ENCODE data around the gene PLCXD3.
"Not testable (repeated sequence)": the region's sequence is repeated elsewhere in the genome, so short reads cannot be mapped to it uniquely, and the experiment has no call there.

Gene PLCXD3

DNA sequence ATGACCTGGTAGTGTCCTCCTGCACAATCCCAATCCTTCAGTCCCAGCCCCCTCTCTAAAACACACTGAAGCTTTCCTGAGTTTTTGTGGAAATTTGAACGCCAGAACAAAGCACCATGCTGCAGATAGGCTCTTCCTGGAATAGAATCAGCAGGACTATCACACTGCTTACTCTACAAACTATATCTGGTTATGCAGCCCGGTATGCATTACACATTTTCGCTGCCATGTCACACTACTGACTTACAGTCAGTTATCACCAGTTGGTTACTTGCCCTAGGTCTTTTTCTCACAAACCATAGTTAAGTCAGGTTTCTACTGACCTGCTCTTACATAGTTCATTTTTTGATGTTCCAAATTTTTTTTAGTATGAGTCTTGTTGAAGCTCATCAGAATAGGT lies 24.9 kb downstream of the PLCXD3 start:
- FAIRE-seq, result no peak

DNA sequence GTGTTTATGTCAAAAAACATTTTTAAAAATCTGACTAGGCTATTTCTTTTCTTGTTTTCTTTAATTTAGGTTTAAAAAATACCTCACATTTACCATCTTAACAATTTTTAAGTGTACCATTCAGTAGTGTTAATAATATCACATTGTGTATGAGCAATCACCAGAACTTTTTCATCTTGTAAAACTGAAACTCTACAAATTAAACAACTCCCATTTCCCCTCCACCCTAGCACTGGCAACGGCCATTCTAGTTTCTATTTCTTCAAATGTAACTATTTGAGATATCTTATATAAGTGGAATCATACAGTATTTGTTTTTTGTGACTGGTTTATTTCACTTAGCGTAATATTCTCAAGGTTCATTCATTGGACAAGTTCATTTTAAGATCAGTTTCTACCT lies 27.7 kb downstream of the PLCXD3 start:
- FAIRE-seq, result no peak

DNA sequence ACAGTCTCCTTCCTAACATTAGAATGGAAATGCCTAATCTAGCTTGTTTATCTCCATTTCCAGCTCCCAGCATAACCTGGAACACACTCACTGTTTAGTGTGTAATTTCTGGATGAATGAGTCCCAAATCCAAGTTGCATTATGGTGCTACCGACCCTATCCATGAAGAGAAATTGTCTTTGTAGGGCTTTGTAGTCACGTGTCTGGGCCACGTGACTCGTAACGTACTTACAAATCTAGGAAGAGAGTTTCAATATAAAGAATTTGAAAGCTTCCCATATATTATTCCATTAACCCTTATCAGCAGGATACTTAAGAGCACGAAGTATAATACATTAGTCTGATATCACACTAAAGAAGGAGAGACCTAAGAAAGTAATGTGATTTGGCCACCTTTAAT lies 28.2 kb downstream of the PLCXD3 start:
- FAIRE-seq, result no peak

DNA sequence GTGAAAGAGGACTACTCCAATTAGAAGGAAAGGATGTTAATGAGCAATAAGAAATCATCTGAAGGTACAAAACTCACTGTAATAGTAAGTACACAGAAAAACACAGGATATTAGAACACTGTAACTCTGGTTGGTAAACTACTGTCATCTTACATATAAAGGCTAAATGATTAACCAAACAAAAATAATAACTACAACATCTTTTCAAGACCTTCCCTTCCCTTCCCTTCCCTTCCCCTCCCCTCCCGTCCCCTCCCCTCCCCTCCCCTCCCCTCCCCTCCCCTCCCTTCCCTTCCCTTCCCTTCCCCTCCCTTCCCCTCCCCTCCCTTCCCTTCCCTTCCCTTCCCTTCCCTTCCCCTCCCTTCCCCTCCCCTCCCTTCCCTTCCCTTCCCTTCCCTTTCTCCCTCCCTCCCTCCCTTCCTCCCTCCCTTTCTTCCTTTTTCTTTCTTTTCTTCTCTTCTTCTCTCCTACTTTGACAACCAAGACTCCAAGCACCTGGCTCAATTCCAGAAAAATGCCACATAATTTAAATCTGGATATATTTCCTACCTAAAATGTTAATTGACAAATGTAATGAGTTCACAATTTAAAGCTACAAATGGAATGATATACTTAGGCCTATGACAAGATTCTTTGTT lies 38.7 kb downstream of the PLCXD3 start:
- FAIRE-seq, result not testable (repeated sequence)

DNA sequence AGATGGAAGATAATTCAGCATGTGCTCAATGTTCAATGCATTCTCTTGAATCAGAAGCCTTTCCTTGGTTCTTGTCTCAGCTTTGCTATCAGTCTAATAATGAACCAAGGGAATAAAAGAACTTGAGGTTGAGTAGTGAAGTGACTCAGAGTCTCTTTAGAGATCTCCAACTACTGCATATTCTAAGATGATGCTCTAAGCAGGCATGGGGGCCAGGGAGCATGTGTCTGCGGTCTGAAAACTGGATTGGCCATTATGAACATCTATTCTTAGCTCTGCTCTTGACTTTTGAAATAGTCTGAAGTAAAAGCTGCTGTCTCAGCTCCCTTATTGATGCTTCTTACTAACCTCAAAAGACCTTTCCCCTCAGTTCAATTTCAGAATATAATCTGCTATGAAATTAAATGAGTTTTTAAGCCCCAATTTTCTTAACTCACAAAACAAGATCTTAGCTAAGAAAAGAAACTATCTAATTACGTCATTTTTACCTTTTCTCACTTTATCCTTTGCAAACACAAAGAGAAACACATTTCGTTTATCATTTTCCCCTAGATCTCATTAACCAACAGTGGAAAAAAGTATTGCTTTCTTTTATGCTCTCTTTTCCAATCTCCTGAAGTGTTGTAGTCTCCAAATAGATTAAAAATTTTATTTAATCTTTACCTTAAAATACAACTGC lies 44.8 kb downstream of the PLCXD3 start:
- no peak for FAIRE-seq

DNA sequence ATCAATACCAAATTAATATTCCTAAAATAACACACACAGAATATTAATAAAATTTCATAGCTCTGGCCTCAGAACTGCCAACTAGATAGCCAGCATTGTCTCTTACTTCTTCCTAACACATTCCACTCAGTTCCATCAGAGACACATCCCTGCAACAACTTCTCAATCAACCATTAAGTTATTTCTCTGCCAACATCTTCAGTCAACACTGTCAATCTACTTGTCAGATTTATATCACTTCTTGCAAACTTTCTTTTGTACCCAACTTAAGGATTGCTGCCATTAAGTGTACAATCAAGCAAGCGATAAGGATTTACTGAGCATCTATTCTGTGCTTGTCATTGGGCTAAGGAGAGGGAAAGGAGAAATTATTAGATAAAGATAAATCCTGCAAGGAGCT lies 50.8 kb downstream of the PLCXD3 start:
- no peak for FAIRE-seq

DNA sequence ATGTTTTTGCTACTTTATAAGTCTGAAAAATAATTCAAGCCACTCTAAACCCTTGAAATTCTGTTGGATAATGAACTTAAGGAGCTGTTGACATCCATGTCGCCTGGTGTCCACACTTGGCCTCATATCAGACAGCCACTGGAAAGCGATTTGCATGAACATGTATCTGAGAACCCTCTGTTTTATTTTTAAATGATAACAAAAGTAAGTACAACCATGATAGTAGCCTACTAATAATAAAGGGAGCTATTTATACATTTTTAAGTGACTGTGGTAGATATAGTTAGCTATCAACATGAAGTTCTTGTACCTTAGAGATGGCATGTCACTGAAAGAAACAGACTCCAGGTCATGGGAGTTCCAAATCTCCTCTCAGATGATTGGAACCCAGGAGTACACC lies 53.3 kb downstream of the PLCXD3 start:
- no peak for FAIRE-seq

DNA sequence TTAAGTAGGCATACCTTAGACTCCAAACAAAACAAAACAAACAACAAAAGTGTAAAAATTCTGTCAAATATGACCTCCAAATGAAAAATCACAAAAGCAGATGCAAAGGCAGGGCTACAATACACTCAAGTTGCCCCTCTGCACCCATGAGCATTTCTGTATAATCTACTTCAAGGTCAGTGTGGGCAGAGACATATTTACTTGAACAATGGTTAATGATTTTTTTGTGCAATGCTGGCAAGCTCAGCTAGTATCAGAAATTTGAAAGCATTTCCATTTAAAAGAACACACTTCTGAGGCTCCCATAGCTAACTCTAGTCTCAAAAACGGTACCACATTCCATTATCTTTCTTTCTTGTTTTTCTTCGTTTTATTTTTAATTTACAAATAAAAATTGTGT lies 57.9 kb downstream of the PLCXD3 start:
- no peak for FAIRE-seq

DNA sequence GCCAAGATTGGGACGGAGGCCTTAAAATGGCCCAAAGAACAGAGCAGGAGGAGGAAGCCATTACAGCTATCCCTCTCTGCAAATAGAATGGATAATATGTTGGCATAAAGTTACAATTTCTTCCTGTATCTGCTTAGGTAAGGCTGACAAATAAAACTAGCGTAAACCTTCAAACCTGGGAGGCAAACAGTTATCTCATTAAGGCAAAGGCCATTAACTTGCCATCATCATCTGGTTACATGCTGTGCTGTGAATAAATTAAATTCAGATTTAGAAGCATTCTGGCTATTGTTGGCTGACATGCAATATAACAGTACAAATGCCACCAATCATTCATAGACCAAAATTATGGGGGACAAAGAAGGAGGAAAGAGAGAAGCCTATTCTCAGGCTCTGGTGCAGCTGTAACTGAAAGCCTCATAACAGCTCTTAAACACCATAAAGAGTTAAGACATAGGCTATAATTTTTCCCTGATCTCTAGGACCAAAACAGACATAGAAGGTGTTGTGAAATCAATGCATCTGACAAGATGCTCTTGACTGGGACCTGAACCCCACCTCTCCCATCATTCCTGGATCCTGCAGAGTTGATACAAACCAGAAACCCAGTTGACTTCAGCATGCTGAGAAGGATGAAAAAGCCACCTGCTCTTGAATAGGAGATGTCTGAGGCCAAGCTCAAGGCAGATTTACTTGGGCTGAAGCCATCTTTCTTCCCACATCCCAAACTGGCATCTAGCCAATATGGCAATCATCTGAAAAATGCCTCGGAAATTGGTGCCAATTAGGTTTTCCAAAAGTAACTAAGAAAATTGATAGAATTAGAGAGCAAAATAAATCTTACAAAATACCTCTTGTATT lies 62.5 kb downstream of the PLCXD3 start:
- no peak for FAIRE-seq

DNA sequence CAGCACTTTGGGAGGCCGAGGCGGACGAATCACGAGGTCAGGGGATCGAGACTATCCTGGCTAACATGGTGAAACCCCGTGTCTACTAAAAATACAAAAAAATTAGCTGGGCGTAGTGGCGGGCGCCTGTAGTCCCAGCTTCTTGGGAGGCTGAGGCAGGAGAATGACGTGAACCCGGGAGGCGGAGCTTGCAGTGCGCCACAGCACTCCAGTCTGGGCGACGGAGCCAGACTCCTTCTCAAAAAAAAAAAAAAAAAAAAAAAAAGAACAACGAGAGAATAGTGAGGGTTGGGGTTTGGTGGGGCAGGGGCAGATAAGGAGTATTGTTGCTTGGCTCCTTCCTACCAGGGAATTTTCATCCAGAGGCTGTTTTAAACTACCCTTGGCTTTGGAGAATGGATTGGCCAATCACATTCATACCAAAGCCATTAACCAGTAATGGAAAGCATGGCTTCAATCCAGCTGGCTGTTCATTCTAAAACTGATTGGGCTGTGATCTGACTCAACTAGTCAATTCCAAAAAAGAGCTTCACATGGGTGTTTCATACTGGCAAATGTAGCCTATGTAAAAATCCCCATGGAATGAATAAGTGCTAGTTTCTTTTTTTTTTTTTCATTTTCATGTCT lies 64.4 kb downstream of the PLCXD3 start:
- FAIRE-seq, result no peak

DNA sequence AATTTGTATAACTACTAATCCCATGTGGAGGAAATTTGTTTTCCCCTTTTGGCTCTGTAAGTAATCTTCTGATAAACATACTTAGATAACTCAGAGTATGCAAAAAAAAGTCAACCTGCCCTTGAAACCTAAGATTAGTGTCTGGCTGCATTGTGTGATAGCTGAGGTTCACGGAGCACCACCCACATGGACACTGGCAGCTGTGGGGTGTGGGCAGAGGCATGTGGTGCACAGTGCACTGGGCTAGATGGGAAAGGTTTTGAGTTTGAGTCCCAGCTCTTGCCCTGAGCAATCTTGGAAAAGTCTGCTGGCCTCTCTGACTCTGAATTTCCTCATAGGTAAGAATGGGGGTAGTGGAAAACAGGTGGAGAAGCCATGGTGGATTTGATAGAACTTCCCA lies 75.1 kb downstream of the PLCXD3 start:
- FAIRE-seq, result no peak

DNA sequence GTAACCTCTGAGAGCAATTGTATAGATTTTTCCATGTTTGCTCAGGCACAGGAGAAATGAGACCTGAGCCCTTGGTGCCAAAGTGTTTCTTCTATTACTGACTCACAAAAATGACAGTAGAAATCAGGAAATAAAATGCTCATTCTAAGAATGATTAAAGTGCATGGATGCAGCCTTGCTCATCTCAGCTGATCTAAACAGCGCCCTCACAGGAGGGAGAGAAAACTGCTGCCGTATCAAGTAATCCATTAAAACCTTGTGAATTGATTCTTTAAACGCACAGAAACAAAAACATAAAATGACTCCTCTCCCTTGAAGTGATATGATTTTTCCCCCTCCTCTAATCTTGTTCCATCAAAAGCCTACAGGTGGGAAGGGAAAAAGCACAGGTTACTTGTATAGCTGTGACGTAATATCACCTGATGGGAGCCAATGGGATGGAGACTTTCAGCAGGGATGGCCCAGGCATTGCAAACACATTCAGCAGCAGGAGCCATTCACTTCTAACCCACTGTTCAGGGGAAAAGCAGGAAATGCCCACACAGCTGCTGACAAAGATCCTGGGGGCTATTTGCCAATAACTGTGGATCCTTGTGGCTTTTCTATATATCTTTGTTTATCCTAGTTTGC lies 76.7 kb downstream of the PLCXD3 start:
- FAIRE-seq, result no peak

DNA sequence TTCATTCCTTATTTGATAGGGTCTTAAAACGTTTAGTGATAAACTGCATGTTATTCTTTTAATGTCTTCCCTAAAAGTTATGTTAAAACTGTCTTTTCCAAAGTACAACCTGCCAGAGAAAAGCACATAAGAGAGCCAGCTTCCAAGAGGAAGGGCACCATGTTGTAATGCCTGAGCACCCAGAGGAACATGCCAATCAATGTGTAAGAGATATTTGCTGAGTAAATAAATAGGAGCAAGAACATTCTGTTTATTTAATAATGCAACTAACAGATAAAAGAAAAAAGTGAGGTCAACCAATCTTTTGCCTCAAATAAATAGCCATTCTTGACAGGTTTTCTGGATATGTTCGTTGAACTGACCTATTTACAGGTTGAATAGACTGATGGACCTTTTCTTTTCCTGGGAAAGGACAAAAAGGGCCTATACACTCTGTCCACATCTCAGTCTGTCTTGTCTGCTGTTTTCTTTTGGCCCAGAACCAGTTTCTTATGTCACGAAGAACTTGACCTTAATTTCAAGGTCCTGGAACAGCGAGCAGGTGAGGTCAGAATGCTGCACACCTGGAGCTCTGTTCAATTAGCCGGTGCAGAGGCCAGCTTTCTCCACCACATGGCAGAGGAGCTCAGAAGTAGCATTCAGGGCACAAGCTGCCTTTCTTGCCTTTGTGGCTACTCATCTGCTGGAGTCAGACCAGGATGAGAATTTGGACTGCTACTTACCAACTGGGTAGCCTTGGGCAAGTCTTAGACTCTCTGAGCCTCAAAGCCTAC lies 77.7 kb downstream of the PLCXD3 start:
- FAIRE-seq, result no peak

DNA sequence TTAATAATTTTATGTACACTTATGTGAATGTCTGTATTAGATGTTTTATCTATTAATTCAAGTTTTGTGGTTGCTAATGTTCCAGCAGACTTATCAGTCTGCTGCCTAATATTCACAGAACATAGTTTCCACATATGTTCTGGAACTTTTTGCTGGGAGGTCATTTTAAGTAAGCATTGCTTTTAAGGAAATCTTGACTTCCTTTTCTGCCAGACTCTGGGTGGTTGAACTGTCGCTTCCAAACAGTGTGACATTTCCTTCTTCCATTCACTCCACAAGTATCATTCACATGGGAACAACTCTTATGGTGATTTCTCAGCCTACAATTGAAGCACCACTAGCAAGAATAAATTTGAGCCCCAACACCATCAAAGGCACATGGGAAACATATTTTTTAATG lies 82.9 kb downstream of the PLCXD3 start:
- FAIRE-seq, result no peak

DNA sequence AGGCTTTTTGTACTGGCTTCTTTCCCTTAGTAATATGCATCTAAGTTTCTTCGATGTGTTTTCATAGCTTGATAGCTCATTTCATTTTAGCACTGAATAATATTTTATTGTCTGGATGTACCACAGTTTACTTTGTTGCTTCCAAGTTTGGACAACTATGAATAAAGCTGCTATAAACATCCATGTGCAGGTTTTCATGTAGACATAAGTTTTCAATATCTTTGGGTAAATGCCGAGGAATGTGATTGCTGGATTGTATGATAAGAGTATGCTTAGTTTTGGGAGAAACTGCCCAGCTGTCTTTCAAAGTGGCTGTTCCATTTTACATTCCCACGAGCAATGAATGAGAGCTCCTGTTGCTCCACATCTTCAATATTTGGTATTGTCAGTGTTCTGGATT lies 84.7 kb downstream of the PLCXD3 start:
- no peak for FAIRE-seq

DNA sequence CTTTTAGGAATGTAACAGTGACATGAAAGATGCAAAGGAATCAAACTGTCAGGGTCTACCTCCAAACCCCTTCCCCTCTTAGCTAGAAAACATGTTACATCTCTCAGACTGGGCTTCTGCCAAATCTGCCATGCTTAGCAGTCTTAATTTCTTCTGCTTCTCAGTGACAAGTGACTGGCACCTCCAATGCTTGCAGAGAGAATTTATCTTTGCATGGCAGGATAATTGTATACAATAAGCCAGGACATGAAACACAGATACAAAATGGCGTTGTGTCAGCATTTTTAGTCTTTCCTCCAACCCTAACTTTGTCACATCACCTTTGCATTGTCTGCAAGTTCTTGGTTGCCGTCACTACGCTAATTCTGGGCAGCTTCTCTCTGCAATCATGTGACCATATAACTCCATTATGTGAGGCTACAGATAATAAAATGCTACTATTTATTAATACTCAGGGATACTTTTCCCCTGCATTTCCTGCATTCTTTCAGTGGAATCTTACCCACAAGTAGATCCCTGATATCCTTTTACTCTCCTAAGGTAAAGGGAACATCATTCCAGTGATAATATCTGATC lies 89.8 kb downstream of the PLCXD3 start:
- no peak for FAIRE-seq

DNA sequence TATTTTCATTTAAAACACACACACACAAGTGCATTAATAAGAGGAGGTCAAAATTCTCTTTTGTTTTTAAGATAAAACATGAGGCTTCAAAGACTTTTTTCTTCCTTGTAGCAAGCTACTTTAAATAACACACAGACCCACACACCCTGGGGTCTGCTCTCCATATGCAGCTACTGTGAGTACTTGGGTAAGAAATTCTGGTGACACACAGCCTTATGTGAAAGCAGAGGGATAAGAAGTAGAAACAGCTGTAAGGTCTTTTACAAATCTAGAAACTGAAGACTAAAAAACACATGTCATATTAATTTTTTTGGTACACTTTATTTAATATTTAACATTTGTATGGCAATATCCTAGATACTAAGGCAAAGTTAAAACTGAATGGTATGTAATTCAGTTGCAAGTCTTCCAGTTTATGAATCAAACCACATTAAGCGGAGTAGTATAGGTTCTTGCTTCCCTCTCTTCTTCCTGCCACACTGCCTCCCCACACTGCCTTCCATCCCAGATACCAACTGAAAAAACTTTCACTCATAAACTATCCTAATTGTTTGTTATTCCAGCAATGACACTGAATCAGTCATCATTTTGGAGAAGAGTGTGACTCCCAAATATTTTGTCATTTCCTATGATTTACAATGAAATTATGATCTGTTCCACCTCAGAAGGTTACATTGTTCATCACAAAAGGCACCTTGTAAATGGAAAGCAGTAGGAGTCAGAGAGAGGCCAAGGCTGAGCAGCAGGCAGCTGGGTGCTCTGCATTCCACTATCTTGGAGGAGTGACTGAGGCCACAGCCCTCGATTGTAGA lies 92.0 kb downstream of the PLCXD3 start:
- no peak for FAIRE-seq

DNA sequence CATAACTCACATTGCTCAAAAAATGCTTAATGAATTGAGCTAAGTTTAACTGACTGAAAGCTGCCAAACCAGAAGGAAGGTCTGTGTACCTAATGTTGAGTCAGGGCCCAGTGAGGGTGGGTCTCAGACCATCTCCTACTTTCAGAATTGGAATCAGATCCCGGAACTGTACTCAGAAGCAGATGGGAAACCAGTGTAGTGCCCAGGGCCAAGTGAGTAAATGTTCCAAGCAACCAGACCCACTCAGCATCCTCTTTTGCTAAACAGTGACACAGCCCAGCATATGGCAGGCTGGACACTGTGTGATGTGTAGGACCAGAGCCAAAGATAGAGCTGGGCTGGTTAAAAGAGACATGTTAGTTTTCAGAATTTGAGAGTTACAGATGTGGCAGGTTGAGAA lies 94.1 kb downstream of the PLCXD3 start:
- no peak for FAIRE-seq

DNA sequence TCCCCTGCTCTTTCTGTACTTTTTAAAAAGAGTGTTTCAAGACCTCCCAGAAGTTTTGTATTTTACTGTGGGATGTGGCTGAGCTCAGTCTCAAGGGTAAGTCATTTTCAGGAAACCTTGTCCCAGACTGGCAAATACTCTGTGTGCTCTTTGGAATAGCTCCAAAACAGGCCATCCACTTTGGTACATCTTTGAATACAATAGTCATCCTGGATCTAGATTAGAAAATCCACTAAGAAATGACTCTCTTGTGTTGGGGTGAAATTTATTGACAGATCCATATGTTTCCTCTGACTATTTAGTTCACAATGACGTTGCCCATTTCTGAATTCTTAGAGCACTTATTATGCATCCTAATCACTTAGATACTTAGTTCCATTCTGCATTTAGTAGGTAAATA lies 95.2 kb downstream of the PLCXD3 start:
- FAIRE-seq, result no peak

DNA sequence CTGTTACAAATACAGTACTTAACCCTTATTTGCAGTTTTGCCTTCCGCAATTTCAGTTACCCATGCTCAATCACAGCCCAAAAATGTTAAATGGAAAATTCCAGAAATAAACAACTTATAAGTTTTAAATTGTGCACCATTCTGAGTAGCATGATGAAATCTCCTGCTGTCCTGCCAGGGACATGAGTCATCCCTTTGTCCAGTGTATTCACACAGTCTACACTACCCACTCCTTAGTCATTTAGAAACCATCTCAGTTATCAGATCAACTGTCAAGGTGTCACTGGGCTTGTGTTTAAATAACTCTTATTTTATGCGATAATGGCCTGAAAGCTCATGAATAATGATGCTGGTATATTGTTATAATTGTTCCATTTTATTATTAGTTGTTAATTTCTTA lies 95.8 kb downstream of the PLCXD3 start:
- FAIRE-seq, result no peak

DNA sequence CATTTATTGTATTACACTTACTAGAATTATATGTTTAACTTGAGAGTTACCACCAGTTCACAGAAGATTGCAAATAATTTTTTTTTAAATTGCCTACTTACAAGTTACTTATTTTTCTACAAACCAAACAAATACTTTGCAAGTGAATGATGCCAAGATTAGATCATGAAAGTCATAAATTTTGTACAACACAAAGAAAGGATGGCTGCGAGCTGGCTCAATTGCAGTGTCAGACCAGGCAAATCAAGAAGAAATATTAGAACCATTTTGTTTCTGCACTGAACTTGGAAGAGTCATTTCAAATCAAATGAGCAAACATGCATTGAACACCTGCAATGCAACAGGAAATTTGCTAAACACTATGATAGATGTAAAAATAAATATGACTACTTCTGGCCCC lies 97.3 kb downstream of the PLCXD3 start:
- no peak for FAIRE-seq

Data from A204.1 (cell line).